H9 (cell line): ENCODE data around the gene ASF1B. TPM values are rescaled to one million over a fixed set of nuclear protein-coding genes. Genes with fewer than 3 reads are reported as not detected.

ENCODE experiments used
- DNase-seq: peaks from one replicate; pipeline ENCODE4 v3.0.0-alpha.2; 2017
- H2AFZ ChIP-seq: one replicate; pipeline ENCODE4 v1.6.1; 2013; ENCODE audit warnings: mild to moderate bottlenecking, low read length, control low read depth, moderate library complexity
- H2AK5ac ChIP-seq: 2 replicates; pipeline ENCODE4 v1.6.1; 2013; ENCODE audit warnings: low read length, control low read depth, mixed read lengths; ENCODE audit not compliant: insufficient read length
- H2BK120ac ChIP-seq: one replicate; pipeline ENCODE4 v1.6.1; 2013; ENCODE audit warnings: low read depth, mild to moderate bottlenecking, low read length, control low read depth, inconsistent platforms; ENCODE audit not compliant: poor library complexity, severe bottlenecking
- H2BK12ac ChIP-seq: 2 replicates; pipeline ENCODE4 v1.6.1; 2013; ENCODE audit warnings: low read length, control low read depth, mixed read lengths, low read depth; ENCODE audit not compliant: insufficient read length
- H2BK15ac ChIP-seq: 2 replicates; pipeline ENCODE4 v1.6.1; 2013; ENCODE audit warnings: low read depth, low read length, control low read depth
- H2BK20ac ChIP-seq: one replicate; pipeline ENCODE4 v1.6.1; 2013; ENCODE audit warnings: low read depth, mild to moderate bottlenecking, low read length, control low read depth, inconsistent platforms; ENCODE audit not compliant: poor library complexity, severe bottlenecking
- H2BK5ac ChIP-seq: 2 replicates; pipeline ENCODE4 v1.6.1; 2013; ENCODE audit warnings: low read length, control low read depth, mixed read lengths; ENCODE audit not compliant: insufficient read length
- H3K14ac ChIP-seq: 2 replicates; pipeline ENCODE4 v1.6.1; 2013; ENCODE audit warnings: low read length, control low read depth; ENCODE audit not compliant: insufficient read depth
- H3K18ac ChIP-seq: 2 replicates; pipeline ENCODE4 v1.6.1; 2013; ENCODE audit warnings: low read depth, mild to moderate bottlenecking, mixed read lengths, low read length, control low read depth; ENCODE audit not compliant: insufficient read length
- H3K23ac ChIP-seq: 2 replicates; pipeline ENCODE4 v1.6.1; 2013; ENCODE audit warnings: low read length, control low read depth, mixed read lengths, low read depth; ENCODE audit not compliant: insufficient read length
- H3K23me2 ChIP-seq: 2 replicates; pipeline ENCODE4 v1.6.1; 2013; ENCODE audit warnings: low read depth, mild to moderate bottlenecking, mixed read lengths, low read length, control low read depth; ENCODE audit not compliant: insufficient read length, poor library complexity, severe bottlenecking
- H3K27ac ChIP-seq: 2 replicates; pipeline ENCODE4 v1.5.1; 2013; ENCODE audit warnings: low read length, control low read depth, mixed read lengths, low read depth; ENCODE audit not compliant: insufficient read length
- H3K27me3 ChIP-seq: 2 replicates; pipeline ENCODE4 v1.6.1; 2013; ENCODE audit warnings: low read length, control low read depth, inconsistent platforms; ENCODE audit not compliant: insufficient read depth
- H3K4ac ChIP-seq: 2 replicates; pipeline ENCODE4 v1.6.1; 2013; ENCODE audit warnings: low read depth, mild to moderate bottlenecking, control low read depth, inconsistent platforms, low read length, moderate library complexity
- H3K4me1 ChIP-seq: 2 replicates; pipeline ENCODE4 v1.6.1; 2013; ENCODE audit warnings: low read length, control low read depth, inconsistent platforms; ENCODE audit not compliant: insufficient read depth
- H3K4me2 ChIP-seq: 2 replicates; pipeline ENCODE4 v1.6.1; 2013; ENCODE audit warnings: low read length, control low read depth, mixed read lengths; ENCODE audit not compliant: insufficient read length, insufficient read depth
- H3K56ac ChIP-seq: 2 replicates; pipeline ENCODE4 v1.6.1; 2013; ENCODE audit warnings: low read depth, mild to moderate bottlenecking, mixed read lengths, low read length, control low read depth; ENCODE audit not compliant: insufficient read length
- H3K79me1 ChIP-seq: 2 replicates; pipeline ENCODE4 v1.6.1; 2013; ENCODE audit warnings: low read depth, mild to moderate bottlenecking, moderate library complexity, low read length, control low read depth, inconsistent platforms; ENCODE audit not compliant: insufficient read depth, poor library complexity, severe bottlenecking
- H3K79me2 ChIP-seq: 2 replicates; pipeline ENCODE4 v1.6.1; 2013; ENCODE audit warnings: low read length, control low read depth, inconsistent platforms; ENCODE audit not compliant: insufficient read depth
- H3K9ac ChIP-seq: 2 replicates; pipeline ENCODE4 v1.6.1; 2013; ENCODE audit warnings: low read length, control low read depth, mixed read lengths; ENCODE audit not compliant: insufficient read length; ENCODE audit errors: extremely low read depth
- H3K9me3 ChIP-seq: one replicate; pipeline ENCODE4 v1.6.1; 2013; ENCODE audit warnings: low read depth, low read length, inconsistent platforms; ENCODE audit not compliant: control insufficient read depth
- H3T11ph ChIP-seq: one replicate; pipeline ENCODE4 v1.6.1; 2013; ENCODE audit warnings: mild to moderate bottlenecking, low read length, control low read depth, inconsistent platforms
- H4K20me1 ChIP-seq: one replicate; pipeline ENCODE4 v1.6.1; 2013; ENCODE audit not compliant: control insufficient read depth, insufficient read length, insufficient read depth
- H4K5ac ChIP-seq: 2 replicates; pipeline ENCODE4 v1.6.1; 2013; ENCODE audit warnings: low read depth, mild to moderate bottlenecking, mixed read lengths, low read length, control low read depth; ENCODE audit not compliant: insufficient read length
- H4K8ac ChIP-seq: replicated peaks from 2 replicates; pipeline ENCODE4 v1.6.1; 2013; ENCODE audit warnings: low read length, control low read depth, mixed read lengths, low read depth; ENCODE audit not compliant: insufficient read length
- H4K91ac ChIP-seq: 2 replicates; pipeline ENCODE4 v1.6.1; 2013; ENCODE audit warnings: low read depth, mild to moderate bottlenecking, moderate library complexity, mixed read lengths, low read length, control low read depth; ENCODE audit not compliant: insufficient read length
- H3K27ac Mint-ChIP-seq, 3 experiments: 2 replicates in 2 of 3; 3 replicates in 1 of 3; pipeline ENCODE4 v1.8.0; 2020 to 2021; ENCODE audit warnings: mixed read lengths in 3 of 3, mild to moderate bottlenecking in 1 of 3, moderate library complexity in 1 of 3
- H3K27me3 Mint-ChIP-seq: 2 replicates; pipeline ENCODE4 v1.8.0; 2021; ENCODE audit warnings: low read depth, mild to moderate bottlenecking, moderate library complexity, mixed read lengths
- H3K36me3 Mint-ChIP-seq, 3 experiments: 2 replicates in 2 of 3; 3 replicates in 1 of 3; pipeline ENCODE4 v1.8.0; 2020 to 2021; ENCODE audit warnings: low read depth in 3 of 3, mixed read lengths in 3 of 3; ENCODE audit not compliant: insufficient read depth in 1 of 3
- H3K4me1 Mint-ChIP-seq, 2 experiments: 2 replicates each; pipeline ENCODE4 v1.8.0; 2020; ENCODE audit warnings: mixed read lengths in 2 of 2
- H3K4me3 Mint-ChIP-seq, 2 experiments: 2 replicates in 1 of 2; 3 replicates in 1 of 2; pipeline ENCODE4 v1.8.0; 2020 to 2021; ENCODE audit warnings: mild to moderate bottlenecking in 2 of 2, mixed read lengths in 2 of 2, moderate library complexity in 1 of 2
- H3K9me3 Mint-ChIP-seq, 2 experiments: 2 replicates in 1 of 2; 3 replicates in 1 of 2; pipeline ENCODE4 v1.8.0; 2020; ENCODE audit warnings: mild to moderate bottlenecking in 2 of 2, mixed read lengths in 2 of 2, moderate library complexity in 1 of 2
- CTCF ChIP-seq: fragments of 200-600 bp; sonication (generic); conservative IDR thresholded peaks from 3 replicates; pipeline ENCODE4 v1.8.0; 2021; ENCODE audit warnings: antibody characterized with exemption, mild to moderate bottlenecking
- WGBS: extraction: QIAGEN DNeasy Blood & Tissue Kit; methylation state at CpG from one replicate; pipeline ENCODE4 v1.1.7; 2013; ENCODE audit warnings: missing lambda C conversion rate, low lambda C conversion rate, mixed read lengths; ENCODE audit not compliant: insufficient read length; ENCODE audit errors: extremely low coverage; 5-methylcytosine and 5-hydroxymethylcytosine counted together
- total RNA-seq: library from RNA; stranded (reverse); gene quantifications from 2 replicates; pipeline ENCODE4 v1.2.1, GENCODE V29; 2021

ASF1B gene
- total RNA-seq, 1 experiment from 2014 or later, result 46.6 TPM

- peaks cover 3% of the 10 kb centered on the region for H4K20me1 ChIP-seq
- H3K23me2 ChIP-seq, result no peaks in the 10 kb centered on the region
- Mint-ChIP-seq H3K4me1 (peaks cover 0 to 11% of the 10 kb centered on the region in 2 experiments; a peak in 2 of 4 replicates), H3K27me3 (no peaks in the 10 kb centered on the region), H3K4me3 (no peak overlapping the region), H3K9me3 (no peaks in the 10 kb centered on the region), H3K36me3 (peaks cover 2 to 21% (median 4%) of the 10 kb centered on the region in 3 experiments; a peak in 6 of 7 replicates), H3K27ac (no peak overlapping the region; a peak in 1 of 7 replicates)
- H3K18ac ChIP-seq, result no peak overlapping the region
- no peak overlapping the region for H2BK5ac ChIP-seq
- no peak overlapping the region for H3K56ac ChIP-seq
- no peak overlapping the region for H3T11ph ChIP-seq
- no peak overlapping the region for H2AK5ac ChIP-seq
- no peaks in the 10 kb centered on the region for H3K4me1 ChIP-seq
- H3K4me2 ChIP-seq, result no peak overlapping the region
- no peak for TF ChIP-seq CTCF
- DNase-seq, result no peak
- no peak overlapping the region for H3K23ac ChIP-seq
- no peak overlapping the region for H2BK15ac ChIP-seq
- no peaks in the 10 kb centered on the region for H3K27me3 ChIP-seq
- no peak overlapping the region for H3K14ac ChIP-seq
- no CpG with 5 or more reads among the region's 8 CpGs for WGBS
- no peak overlapping the region for H4K8ac ChIP-seq
- no peak overlapping the region for H4K5ac ChIP-seq
- no peak overlapping the region for H2BK12ac ChIP-seq
- H4K91ac ChIP-seq, result no peak overlapping the region
- H3K9me3 ChIP-seq, result no peaks in the 10 kb centered on the region
- no peak overlapping the region for H3K9ac ChIP-seq
- no peak overlapping the region for H2BK120ac ChIP-seq
- H3K79me1 ChIP-seq, result peaks cover 9% of the 10 kb centered on the region
- H2BK20ac ChIP-seq, result no peak overlapping the region
- peaks cover 9% of the 10 kb centered on the region; the same call in 1 of the 2 replicates for H3K79me2 ChIP-seq
- no peak overlapping the region for H3K4ac ChIP-seq
- no peak overlapping the region for H2AFZ ChIP-seq
- no peak overlapping the region for H3K27ac ChIP-seq
Measured at GRCh38 chr19:14182476-14182875, 46.1 kb upstream of the ASF1B start.
